ENCODE results near the gene GRIK3.
"Not testable (repeated sequence)": the region's sequence is repeated elsewhere in the genome, so short reads cannot be mapped to it uniquely, and the experiment has no call there.

Gene GRIK3

GRCh38 chr1:36927826-36928225 is 106.5 kb downstream of the GRIK3 start:
- Histone ChIP-seq H3K4me3 (ENCODE audit: low read length) (no peak overlapping the region), H3K4me1 (ENCODE audit: control insufficient read depth, low read depth, low read length) (no peaks in the 10 kb centered on the region), H3K36me3 (ENCODE audit: control insufficient read depth, low read depth, low read length) (no peaks in the 10 kb centered on the region), H3K9me3 (ENCODE audit: control insufficient read depth, low read depth, low read length) (no peaks in the 10 kb centered on the region), H3K27ac (ENCODE audit: low read length) (no peak overlapping the region), H3K9ac (ENCODE audit: low read length) (no peak overlapping the region), H3K27me3 (ENCODE audit: control insufficient read depth, insufficient read depth, low read length) (no peaks in the 10 kb centered on the region)

DNA sequence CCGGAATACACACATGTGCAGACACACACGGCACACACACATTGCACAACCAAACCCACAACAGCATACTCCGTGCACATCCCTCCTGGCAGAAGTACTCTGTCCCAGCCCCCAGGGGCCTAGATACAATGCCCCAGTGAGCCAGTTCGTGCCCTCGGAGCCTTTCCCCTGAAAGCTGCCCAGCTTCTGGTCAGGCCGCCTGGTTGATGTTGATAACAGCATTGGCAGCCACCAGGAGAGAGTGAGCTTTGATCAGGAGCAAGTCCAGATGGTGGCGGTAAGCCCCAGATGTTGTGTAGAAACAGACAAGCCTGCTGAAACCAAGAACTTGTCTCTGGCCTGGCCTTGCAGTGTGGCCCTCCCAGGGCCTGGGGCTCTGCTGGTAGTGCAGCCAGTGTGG is 109.1 kb downstream of the GRIK3 start:
- H3K9ac ChIP-seq (ENCODE audit: low read length), result no peak overlapping the region
- no peaks in the 10 kb centered on the region for H3K36me3 ChIP-seq (ENCODE audit: control insufficient read depth, low read depth, low read length)
- H3K4me1 ChIP-seq (ENCODE audit: control insufficient read depth, low read depth, low read length), result no peaks in the 10 kb centered on the region
- no peaks in the 10 kb centered on the region for H3K27me3 ChIP-seq (ENCODE audit: control insufficient read depth, insufficient read depth, low read length)
- no peaks in the 10 kb centered on the region for H3K9me3 ChIP-seq (ENCODE audit: control insufficient read depth, low read depth, low read length)
- no peak overlapping the region for H3K27ac ChIP-seq (ENCODE audit: low read length)
- H3K4me3 ChIP-seq (ENCODE audit: low read length), result no peak overlapping the region

GRCh38 chr1:36924282-36924811 is 110.0 kb downstream of the GRIK3 start:
- H3K4me3 ChIP-seq (ENCODE audit: low read length), result no peak overlapping the region
- H3K9me3 ChIP-seq (ENCODE audit: control insufficient read depth, low read depth, low read length), result no peaks in the 10 kb centered on the region
- H3K36me3 ChIP-seq (ENCODE audit: control insufficient read depth, low read depth, low read length), result no peaks in the 10 kb centered on the region
- no peak overlapping the region for H3K9ac ChIP-seq (ENCODE audit: low read length)
- no peaks in the 10 kb centered on the region for H3K27me3 ChIP-seq (ENCODE audit: control insufficient read depth, insufficient read depth, low read length)
- H3K27ac ChIP-seq (ENCODE audit: low read length), result no peak overlapping the region
- no peaks in the 10 kb centered on the region for H3K4me1 ChIP-seq (ENCODE audit: control insufficient read depth, low read depth, low read length)

GRCh38 chr1:36922593-36923426 is 111.5 kb downstream of the GRIK3 start:
- no peak overlapping the region for H3K4me3 ChIP-seq (ENCODE audit: low read length)

DNA sequence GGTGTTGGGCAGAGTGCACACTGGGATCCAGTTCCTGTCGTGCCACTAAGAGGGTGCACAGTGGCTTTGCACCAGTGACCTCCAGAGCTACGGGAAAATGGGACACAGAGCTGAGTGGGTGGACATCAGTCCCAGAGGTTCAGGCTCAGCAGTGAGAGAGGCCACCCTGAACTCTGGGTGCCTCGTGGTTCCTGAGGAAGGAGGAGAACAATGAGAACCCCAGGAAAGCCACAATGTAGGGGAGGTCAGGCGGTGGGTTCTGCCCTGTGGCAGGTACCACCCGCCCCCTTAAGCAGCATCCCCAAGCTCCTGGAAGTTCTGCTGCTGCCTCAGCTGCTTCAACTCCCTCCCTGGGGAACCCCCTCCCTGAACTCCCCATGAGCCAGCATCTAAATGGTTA is 112.2 kb downstream of the GRIK3 start:
- Histone ChIP-seq H3K27ac (ENCODE audit: low read length) (no peak overlapping the region), H3K9ac (ENCODE audit: low read length) (no peak overlapping the region), H3K36me3 (ENCODE audit: control insufficient read depth, low read depth, low read length) (no peaks in the 10 kb centered on the region), H3K4me1 (ENCODE audit: control insufficient read depth, low read depth, low read length) (no peaks in the 10 kb centered on the region), H3K27me3 (ENCODE audit: control insufficient read depth, insufficient read depth, low read length) (no peaks in the 10 kb centered on the region), H3K4me3 (ENCODE audit: low read length) (no peak overlapping the region), H3K9me3 (ENCODE audit: control insufficient read depth, low read depth, low read length) (no peaks in the 10 kb centered on the region)

More at GRCh38 chr1:36922593-36923426, 111.5 kb downstream of the GRIK3 start:
- no peak overlapping the region for H3K9ac ChIP-seq (ENCODE audit: low read length)
- no peaks in the 10 kb centered on the region for H3K4me1 ChIP-seq (ENCODE audit: control insufficient read depth, low read depth, low read length)
- no peaks in the 10 kb centered on the region for H3K36me3 ChIP-seq (ENCODE audit: control insufficient read depth, low read depth, low read length)
- H3K9me3 ChIP-seq (ENCODE audit: control insufficient read depth, low read depth, low read length), result no peaks in the 10 kb centered on the region
- no peak overlapping the region for H3K27ac ChIP-seq (ENCODE audit: low read length)
- H3K27me3 ChIP-seq (ENCODE audit: control insufficient read depth, insufficient read depth, low read length), result no peaks in the 10 kb centered on the region

GRCh38 chr1:36920801-36921405 is 113.4 kb downstream of the GRIK3 start:
- H3K9me3 ChIP-seq (ENCODE audit: control insufficient read depth, low read depth, low read length), result no peaks in the 10 kb centered on the region

DNA sequence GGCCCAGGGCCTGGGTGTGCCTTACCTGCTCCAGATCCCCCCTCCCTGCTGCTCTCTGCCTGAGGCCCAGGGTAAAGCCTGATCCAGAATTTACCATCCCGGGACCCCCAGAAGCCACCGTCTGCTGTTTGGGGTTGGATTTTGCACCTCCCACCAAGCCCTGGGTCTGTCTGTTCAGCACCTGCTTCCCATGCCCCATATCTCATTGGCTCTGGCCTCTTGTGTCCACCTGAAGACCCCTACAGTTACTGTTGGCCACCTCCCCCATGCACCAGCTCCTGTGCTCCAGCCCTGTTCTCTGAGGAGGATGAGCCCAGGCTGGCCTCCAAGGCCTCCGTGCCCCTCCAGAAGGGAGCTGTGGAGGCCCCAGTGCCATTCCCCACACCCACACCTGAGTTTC is 113.9 kb downstream of the GRIK3 start:
- Histone ChIP-seq H3K4me1 (ENCODE audit: control insufficient read depth, low read depth, low read length) (no peaks in the 10 kb centered on the region), H3K9me3 (ENCODE audit: control insufficient read depth, low read depth, low read length) (no peaks in the 10 kb centered on the region), H3K4me3 (ENCODE audit: low read length) (no peak overlapping the region), H3K27ac (ENCODE audit: low read length) (no peak overlapping the region), H3K36me3 (ENCODE audit: control insufficient read depth, low read depth, low read length) (no peaks in the 10 kb centered on the region), H3K27me3 (ENCODE audit: control insufficient read depth, insufficient read depth, low read length) (no peaks in the 10 kb centered on the region), H3K9ac (ENCODE audit: low read length) (no peak overlapping the region)

More at GRCh38 chr1:36920801-36921405, 113.4 kb downstream of the GRIK3 start:
- H3K27me3 ChIP-seq (ENCODE audit: control insufficient read depth, insufficient read depth, low read length), result no peaks in the 10 kb centered on the region
- no peaks in the 10 kb centered on the region for H3K36me3 ChIP-seq (ENCODE audit: control insufficient read depth, low read depth, low read length)
- no peak overlapping the region for H3K27ac ChIP-seq (ENCODE audit: low read length)
- no peaks in the 10 kb centered on the region for H3K4me1 ChIP-seq (ENCODE audit: control insufficient read depth, low read depth, low read length)
- H3K4me3 ChIP-seq (ENCODE audit: low read length), result no peak overlapping the region
- no peak overlapping the region for H3K9ac ChIP-seq (ENCODE audit: low read length)

DNA sequence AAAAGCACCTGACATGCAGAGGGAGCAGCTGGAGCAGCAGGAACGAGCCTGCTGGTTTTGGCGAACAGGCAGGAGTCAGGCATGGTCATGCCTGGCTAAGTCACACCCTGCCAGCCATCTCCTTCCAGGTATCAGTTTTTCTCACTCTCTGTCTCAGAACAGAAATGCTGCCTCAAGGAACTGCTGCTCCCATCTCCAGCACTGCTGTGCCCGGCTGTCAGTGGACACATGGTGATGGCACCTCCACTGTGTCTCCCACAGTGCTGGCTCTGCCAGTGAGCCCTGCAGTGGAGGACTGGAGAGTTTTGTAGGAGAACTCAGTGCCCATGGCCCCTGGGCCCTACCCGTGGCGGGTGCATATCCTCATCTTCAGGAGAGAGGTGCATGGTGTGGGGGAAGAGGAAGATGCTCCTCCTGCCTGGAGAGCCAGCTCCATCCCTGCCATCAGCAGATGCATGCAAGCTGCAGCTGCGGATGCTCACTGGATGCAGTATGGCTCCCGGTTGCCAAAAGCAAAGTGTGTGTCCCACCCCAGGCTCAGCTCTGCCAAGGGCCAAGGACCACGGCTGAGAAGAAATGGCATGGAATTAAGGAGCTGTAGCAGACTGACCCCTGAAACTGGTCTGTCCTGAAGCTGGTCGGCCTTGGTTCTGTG is 114.7 kb downstream of the GRIK3 start:
- Histone ChIP-seq H3K27ac (ENCODE audit: low read length) (no peak overlapping the region), H3K27me3 (ENCODE audit: control insufficient read depth, insufficient read depth, low read length) (no peaks in the 10 kb centered on the region), H3K9ac (ENCODE audit: low read length) (no peak overlapping the region), H3K4me3 (ENCODE audit: low read length) (no peak overlapping the region), H3K4me1 (ENCODE audit: control insufficient read depth, low read depth, low read length) (no peaks in the 10 kb centered on the region), H3K9me3 (ENCODE audit: control insufficient read depth, low read depth, low read length) (no peaks in the 10 kb centered on the region), H3K36me3 (ENCODE audit: control insufficient read depth, low read depth, low read length) (no peaks in the 10 kb centered on the region)

GRCh38 chr1:36918604-36919003 is 115.7 kb downstream of the GRIK3 start:
- H3K9me3 ChIP-seq (ENCODE audit: control insufficient read depth, low read depth, low read length), result no peaks in the 10 kb centered on the region
- no peak overlapping the region for H3K9ac ChIP-seq (ENCODE audit: low read length)
- no peaks in the 10 kb centered on the region for H3K27me3 ChIP-seq (ENCODE audit: control insufficient read depth, insufficient read depth, low read length)
- no peaks in the 10 kb centered on the region for H3K36me3 ChIP-seq (ENCODE audit: control insufficient read depth, low read depth, low read length)
- peaks cover 3% of the 10 kb centered on the region for H3K4me1 ChIP-seq (ENCODE audit: control insufficient read depth, low read depth, low read length)
- H3K27ac ChIP-seq (ENCODE audit: low read length), result no peak overlapping the region
- no peak overlapping the region for H3K4me3 ChIP-seq (ENCODE audit: low read length)

- H3K4me1 ChIP-seq (ENCODE audit: control insufficient read depth, low read depth, low read length); H3K27ac ChIP-seq (ENCODE audit: low read length); H3K36me3 ChIP-seq (ENCODE audit: control insufficient read depth, low read depth, low read length); H3K27me3 ChIP-seq (ENCODE audit: control insufficient read depth, insufficient read depth, low read length); H3K4me3 ChIP-seq (ENCODE audit: low read length); H3K9me3 ChIP-seq (ENCODE audit: control insufficient read depth, low read depth, low read length); H3K9ac ChIP-seq (ENCODE audit: low read length): not testable (repeated sequence)
Measured at GRCh38 chr1:36916542-36916941, 117.8 kb downstream of the GRIK3 start.

- Histone ChIP-seq H3K27ac (ENCODE audit: low read length) (no peak overlapping the region), H3K9me3 (ENCODE audit: control insufficient read depth, low read depth, low read length) (no peaks in the 10 kb centered on the region), H3K27me3 (ENCODE audit: control insufficient read depth, insufficient read depth, low read length) (no peaks in the 10 kb centered on the region), H3K36me3 (ENCODE audit: control insufficient read depth, low read depth, low read length) (no peaks in the 10 kb centered on the region), H3K4me3 (ENCODE audit: low read length) (no peak overlapping the region), H3K9ac (ENCODE audit: low read length) (no peak overlapping the region), H3K4me1 (ENCODE audit: control insufficient read depth, low read depth, low read length) (peaks cover 8% of the 10 kb centered on the region)
Measured at GRCh38 chr1:36913484-36914060, 120.7 kb downstream of the GRIK3 start.
